NCI-H2171 treated with DMSO at 0.1 percent for 48 hours (cell line): ENCODE data around the gene PARD3.
"Not testable (repeated sequence)": the region's sequence is repeated elsewhere in the genome, so short reads cannot be mapped to it uniquely, and the experiment has no call there.

ENCODE experiments used
- DNase-seq: peaks from one replicate; lab custom pipeline; 2025; lab: John Stamatoyannopoulos, UW

PARD3 gene

DNA sequence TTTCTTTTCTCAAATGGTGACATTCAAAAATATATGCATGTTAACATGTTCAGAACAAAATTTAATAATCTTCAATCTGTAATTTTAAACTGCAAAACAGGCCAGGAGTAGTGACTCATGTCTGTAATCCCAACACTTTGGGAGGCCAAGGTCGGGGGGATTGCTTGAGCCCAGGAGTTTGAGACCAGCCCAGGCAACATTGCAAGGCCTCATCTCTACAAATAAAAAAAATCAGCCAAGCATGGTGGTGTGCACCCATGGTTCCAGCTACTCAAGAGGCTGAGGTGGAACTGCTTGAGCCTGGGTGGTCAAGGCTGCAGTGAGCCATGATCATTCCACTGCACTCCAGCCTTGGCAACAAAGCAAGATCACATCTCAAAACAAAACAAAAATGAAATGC lies 394.3 kb downstream of the PARD3 start:
- DNase-seq, result no peak

DNA sequence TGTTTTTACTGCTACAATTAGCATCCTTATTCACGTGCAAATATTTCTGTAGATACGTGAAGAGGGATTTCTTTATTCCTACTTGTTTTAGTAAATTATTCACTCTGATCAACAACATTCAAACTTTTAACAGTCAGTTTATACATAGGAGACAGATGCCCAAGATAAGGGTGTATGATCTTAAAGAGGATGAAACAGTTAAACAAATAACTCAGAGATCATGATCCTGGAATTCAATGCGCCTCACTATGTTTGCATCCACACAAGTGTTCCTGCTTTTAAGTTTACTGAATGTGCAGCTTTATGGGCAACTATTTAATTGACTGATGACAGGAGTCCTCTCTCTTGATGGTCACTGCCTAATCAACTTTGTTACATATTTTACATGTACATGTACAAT lies 394.8 kb downstream of the PARD3 start:
- DNase-seq, result no peak

DNA sequence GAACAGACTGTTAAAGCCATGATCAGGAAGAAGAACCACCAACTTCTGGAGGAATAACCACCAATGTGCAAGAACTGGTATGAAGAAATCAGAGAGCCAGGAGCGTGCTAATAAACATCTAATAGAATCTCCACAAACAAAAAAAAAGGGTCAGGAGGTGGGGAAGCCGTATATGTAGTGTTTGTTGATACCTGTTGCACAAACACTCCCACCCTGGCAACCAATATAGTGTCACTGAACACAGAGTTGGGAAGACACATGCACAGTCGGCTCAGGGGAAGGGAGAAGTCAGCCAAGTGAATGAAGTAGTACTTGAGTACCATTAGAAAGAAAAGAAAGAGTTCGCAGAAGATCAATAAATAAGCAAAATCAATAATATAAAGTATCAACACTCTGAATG lies 400.1 kb downstream of the PARD3 start:
- no peak for DNase-seq

DNA sequence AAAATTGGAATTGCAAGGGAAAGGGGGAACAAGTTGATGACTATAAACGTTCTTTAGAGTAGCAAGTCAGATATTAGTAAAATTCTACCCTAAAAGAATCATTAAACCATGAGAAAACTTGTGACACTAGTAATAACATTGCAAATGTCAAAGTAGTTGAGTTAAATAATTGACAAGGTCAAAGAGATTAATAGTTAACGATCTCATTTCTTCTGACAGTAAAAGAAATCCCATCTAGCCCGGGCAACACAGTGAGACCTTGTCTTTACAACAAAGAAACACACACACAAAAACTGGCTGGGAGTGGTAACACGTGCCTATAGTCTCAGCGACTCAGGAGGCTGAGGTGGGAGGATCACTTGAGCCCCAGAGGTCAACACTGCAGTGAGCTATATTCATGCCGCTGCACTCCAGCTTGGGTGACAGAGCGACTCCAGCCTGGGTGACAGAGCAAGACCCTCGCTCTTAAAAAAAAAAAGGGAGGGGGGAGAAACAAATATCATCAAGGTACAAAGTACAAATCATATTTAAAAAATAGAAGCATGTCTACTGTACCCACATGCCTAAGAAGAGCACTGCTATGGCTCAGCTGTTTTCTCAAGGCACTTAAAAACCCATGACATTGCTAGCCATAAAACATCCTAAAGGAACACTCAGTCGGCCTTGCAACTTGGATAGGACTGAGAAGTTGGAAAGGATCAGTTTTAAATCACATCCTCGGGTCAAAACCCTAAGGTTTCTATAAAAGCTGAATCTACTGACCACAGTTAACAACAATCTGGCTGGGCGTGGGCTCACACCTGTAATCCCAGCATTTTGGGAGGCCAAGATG lies 401.1 kb downstream of the PARD3 start:
- no peak for DNase-seq

DNA sequence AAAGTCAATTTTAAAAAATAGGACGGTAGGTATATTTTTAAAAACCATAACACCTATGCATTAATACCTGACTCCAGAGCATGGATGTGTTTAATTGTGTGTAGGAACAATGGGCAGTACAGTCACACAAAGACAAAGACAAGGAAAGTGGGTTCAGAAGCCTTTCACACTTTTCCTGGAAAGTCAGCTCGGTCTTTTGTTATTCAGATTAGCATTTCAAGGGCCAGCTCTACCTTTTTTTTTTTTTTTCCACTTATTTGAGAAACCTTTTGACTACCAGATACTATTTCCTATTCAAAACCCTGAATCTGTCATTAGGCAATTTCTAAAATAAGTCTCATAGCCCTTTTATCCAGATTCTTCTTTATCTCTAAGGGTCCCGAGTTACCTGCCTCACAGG lies 401.9 kb downstream of the PARD3 start:
- no peak for DNase-seq

DNA sequence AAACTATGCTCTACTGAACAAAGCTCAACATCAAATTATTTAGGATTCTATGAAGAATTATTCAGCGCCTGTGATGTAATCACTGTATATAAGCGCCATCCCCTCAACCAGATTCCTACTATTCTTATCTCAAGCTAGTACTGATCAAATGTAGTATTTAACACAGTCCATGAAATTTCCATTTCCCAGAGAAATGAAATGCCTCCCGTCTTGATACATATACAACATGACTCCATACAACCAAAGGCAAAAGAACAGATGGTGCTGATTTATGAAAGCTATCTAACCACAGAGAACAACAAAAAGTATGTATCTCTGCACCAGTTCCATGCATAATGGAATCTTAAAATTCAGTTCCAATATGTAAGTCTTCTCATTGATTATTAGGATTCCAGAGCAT lies 406.1 kb downstream of the PARD3 start:
- peak; percentile 13 for DNase-seq

DNA sequence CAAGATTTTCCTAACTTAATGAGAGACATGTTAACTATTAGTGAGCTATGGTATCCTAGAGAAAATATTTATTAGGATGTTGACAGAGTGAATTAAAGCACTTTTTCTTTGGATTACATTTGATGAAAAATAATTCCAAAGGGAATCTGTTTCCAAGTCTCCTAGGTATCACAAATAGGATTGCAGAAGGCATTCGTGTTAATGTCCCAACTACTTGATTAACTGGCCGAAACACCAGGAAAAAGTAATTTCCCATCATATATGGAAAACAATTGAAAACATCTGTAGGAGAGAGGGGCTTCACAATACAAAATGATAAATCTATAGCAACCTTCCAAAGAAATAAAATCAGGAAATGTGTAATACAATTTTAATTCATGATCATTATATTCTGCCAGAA lies 406.7 kb downstream of the PARD3 start:
- no peak for DNase-seq

DNA sequence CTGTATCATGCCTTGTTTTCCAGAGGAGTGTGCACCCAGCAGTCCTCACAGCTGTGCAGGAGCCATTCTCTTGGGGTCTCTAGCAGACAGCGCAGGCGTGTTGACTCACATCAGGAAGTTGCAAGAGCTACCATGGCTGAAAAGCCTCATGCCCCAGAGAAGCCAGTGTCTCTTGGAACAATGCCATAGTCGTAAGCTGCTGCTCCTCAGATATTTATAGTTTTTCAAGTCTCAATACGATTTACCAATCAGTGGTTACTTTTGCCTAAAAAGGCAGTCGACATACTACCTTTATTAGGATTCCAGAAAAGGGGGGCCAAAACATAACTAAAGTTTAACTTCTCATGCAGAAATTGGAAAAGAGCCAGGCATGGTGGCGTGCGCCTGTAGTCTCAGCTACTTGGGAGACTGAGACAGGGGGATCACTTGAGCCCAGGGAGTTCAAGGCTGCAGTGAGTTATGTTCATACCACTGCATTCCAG lies 407.7 kb downstream of the PARD3 start:
- DNase-seq, result peak; percentile 19

DNA sequence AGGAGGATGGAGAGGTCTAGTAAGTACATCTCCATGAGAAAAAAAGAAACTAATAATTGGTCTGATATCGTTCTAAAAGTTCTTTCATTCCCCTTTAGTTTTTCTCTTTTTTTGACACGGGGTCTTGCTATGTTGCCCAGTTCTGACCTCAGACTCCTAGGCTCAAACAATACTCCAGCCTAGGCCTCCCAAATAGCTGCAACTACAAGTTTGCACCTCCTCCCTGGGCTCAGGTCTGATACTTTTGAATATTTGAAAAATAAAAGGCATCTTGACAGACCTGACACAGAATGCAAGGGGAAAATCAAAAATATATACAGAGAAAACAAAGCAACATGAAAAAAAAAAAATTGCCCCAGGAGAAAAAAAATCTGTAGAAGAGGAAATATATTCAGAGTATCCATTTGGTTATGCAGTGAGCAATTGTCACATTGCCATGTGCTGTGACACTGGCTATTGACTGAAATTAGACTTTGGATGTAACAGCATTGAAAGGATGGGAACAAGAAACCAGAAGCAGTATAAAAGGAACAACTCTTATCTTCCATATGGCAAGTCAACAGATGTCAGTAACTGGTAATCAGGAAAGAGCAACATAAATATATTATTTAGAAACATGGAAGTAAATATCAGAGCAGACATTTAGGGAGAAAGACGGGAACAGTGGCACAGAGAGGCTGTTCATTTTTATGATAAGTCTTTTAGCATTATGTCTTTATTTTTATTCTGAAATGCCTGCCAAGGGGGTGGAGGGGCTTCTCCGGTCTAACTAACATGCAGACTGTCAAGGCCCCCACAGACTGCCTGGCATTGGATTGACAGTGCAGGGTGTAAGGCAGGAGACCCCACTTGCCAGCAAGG lies 408.4 kb downstream of the PARD3 start:
- DNase-seq, result no peak

DNA sequence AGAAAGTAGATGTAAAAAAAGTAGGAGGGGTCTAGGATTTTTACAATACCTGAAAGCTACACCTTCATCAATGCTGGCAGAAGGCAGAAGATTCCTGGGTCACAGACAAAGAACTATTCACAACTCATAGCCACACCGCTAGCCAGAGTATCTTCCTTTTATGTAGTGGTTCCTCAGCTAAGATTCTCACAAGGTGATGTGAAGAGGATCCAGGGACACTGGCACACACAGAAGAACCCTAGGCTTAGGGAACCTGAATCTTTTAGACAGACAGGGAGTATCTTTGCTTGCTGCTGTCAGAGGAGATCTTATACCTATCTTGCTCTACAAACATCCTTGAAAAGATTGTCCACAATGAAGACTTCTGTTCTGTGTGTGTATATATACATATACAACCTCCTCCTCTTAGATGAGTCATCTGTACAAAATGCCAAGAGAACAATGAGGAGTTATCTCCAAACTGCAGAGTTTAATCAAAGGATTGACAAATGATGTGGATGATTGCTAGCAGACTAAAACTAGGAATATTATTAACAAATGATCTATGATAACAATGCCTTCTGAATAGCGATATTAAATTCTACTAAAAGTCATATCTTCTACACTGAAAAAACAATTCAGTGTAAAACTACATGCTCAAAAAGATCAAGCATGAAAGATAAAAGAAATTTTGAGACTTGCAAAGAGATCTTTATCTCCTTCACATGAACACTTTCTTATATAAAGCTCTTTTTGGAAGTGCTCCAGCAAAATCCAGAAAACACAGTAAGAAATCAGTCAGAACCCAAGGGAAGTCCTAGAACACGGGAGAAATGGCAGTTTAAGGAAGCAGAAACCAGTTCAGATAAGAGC lies 409.3 kb downstream of the PARD3 start:
- DNase-seq, result no peak

DNA sequence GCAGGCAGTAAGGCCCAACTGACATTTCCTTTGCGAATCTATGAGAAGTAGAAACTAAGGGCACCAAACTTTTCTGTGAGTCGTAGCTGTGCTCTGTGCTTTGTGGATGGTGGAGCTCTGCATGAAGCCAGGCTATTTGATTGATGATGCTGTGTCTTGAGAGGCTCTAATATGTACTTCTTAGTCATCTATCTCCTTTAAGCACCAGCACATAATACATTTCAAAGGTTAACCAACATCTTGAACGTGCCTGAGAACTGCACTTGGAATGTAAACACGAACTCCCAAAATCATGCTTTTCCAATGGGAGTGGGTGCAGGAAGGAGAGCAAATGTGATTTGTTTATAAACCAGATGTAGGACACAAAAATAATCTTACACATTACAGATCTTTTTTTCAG lies 411.6 kb downstream of the PARD3 start:
- no peak for DNase-seq

DNA sequence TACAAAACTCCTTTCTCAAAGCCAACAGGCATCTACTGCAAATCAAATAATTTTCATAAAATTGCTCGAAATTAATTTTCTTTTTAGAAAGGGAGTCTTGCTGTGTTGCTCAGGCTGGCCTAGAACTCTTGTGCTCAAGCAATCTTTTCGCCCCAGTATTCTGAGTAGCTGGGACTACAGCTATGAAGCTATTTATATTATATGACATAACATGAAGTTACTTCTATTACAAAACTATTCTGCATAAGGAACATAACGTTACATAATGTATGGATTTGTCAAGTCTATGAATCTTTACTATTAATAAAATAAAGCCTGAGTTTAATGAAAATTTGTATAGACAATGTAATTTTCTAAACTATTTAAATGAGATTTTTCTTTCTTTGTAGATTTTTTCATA lies 415.0 kb downstream of the PARD3 start:
- DNase-seq, result no peak

DNA sequence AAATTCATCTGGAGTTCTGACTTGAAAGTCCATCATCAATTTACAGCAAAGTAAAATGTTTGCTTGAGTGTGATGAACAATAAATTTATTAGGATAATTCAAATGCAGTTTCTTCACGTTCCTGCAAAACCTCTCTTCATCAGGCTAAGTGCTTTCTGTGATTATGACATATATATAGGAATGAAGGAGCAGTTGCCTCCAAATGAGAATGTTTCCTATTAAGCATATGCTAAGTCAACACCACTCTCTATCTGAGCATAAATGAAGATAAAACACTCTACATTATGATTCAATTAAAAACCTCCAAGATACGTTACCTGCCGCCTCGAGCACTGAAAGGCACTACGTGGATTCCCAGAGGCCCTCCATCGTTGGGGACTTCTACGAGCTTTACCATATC lies 416.1 kb downstream of the PARD3 start:
- DNase-seq, result no peak

DNA sequence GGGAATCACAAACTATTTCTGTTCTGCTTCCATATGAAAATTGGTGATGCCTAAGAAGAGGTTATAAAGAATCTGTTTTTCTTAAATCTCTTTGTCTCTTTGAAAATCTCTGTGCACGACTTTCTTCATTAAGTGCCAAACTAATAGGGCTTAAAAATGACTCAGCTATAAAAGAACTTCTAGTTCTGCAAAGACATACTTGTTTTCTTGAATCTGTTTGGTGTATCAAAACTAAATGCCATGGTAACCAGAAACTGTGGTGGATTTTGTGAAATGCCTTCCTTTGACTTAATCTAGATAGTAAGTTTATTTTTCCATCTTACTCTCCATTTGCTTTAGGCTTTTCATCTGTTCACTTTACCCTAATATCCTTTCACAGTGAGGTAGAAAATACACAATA lies 417.8 kb downstream of the PARD3 start:
- DNase-seq, result no peak

DNA sequence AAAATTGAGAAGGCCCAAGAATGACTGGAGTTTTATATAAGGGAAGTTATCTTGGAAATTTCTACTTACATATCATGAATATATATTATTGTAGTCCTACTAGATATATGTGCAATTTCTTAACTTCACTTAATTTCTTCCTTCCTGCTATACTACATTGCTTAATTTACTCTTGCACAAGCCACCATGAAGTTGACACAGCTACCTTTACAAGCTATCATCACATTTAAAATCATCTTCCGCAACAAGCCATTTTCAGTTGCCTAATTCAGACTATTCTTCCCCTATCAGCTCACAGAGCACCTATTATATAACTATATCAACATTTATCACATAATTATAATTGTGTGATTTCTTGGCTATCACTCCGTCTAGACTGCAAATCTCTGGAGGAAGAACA lies 418.4 kb downstream of the PARD3 start:
- DNase-seq, result no peak

DNA sequence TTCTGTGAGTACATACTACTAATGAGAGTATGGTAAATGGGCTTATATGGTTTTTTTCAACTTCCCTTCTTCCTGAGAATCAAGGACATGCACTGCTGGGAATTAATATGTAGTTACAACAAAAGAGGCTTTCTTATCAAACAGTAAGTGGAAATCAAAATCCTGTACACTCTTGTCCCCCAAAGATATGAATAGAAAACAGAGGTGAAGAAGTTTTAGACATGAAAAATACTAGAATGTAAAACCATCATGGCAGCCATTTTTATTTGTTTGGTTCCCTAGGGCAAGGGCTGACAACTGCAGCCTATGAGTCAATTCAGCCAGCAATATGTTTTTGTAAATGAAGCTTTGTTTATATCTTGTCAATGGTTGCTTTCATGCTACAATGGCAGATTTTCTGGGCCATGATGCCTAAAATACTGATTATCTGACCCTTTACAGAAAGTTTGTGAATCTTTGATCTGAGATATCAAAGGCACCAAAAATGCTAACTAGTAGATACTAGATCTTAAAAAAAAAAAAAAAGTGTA lies 422.4 kb downstream of the PARD3 start:
- DNase-seq, result no peak

DNA sequence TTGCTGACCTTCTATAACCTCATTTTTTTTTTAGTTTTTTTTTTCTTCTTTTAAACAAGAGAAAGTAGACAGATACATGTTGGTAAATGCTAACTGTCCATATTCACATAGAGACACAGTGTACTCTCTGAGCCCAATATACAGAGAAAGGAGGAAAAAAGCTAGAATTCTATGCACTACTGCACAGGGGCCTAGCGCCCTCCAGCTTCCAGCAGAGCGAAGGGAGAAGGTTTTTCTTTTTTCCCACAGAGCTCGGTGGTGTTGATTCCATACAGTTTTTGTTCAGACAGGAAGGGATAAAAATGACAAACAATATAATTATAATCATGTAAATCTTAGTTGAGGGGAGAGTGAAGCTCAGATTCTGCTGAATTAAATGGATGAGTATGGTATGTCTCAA lies 423.9 kb downstream of the PARD3 start:
- DNase-seq, result not testable (repeated sequence)

DNA sequence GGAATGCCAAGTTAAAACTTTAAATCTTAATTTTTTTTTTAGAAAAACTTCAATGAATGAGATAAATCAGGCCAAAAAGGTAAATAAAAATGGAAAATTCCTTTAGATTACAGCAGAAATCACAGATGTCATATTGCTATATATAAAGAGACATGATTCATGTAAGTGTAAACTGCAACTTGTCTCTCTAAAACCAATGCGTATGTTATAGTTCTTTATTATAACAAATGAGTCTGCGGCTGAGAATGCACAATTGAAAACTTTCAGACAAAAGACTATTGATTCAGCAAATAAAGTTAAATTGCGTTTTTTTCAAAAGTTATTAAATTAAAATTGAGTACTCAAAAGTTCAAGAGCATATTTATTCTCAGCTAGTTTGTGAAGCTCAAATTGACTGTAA lies 425.3 kb downstream of the PARD3 start:
- DNase-seq, result no peak

DNA sequence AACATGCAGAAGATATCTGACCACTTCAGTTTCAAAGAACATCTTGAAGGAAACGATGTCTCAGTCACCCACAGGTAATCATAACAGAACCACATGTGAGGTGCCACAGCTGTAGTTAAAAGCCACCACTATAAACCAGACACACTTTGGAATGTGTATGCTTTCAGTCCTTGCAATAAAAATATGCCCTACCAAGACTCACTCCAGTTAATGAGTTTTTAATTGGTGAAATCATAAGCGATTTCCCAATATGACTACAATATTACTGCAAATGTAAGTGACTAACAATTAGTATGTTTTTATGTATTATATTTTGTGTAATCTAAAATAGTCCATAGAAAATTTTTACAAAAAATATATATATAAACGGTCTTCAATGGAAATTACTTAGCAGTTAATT lies 428.2 kb downstream of the PARD3 start:
- DNase-seq, result no peak

DNA sequence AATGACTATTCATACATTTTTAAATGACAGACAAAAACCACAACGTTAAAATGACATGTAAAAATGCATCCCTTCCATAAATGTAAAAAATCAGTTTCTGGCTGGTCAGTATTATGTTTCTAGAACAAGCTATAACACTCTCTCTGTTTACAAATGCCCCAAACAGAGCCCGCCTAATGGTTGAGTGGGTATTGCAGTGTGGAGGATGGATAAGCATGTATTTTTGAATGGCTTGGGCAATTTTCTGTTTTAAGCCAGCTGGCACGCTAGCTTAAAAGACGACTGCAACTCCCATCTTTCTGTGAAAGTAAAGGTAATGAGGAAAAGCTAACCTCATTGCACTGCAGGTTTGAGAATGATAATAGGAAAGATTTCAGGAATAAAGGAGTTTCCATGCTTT lies 430.7 kb downstream of the PARD3 start:
- no peak for DNase-seq

DNA sequence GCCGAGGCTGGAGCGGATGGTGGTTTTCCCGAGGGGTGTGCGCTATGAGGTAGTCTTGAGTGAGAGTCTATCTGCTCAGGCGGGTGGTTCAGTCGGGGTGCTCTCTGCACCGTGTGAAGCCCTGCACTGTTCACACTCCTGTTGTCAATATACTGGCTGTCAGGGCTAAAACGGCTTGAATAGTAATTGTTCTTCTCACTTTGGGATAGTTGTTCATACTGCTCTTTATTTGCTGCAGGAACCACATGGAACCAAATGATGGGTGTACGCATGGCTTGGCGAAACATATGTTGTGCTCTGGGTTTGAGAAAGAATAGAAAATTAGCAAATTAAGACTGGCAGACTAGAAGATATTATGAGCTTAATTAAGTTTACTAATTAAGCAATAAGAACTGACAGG lies 432.5 kb downstream of the PARD3 start:
- no peak for DNase-seq

DNA sequence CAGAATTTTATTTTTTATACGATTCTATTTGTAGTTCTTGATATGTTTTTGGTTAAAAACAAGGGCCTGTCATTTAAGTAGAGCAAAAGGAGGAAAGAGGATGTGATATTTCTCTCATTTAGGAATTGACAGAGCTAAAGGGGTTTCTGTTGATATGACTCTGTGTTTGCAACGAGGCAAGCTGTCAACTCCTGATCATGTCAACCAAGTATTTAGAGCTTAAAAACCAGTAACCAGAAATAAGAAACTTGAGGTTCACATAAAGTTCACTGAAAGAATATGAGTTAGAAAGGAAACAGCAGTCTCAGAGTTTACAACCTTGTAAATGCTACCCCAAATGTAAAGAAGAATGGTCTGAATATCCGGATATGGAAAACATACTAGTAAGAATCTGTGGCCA lies 434.2 kb downstream of the PARD3 start:
- DNase-seq, result no peak
